IPS DF 19.7 (cell line): ENCODE results near the gene LRRC2.
"Not testable (repeated sequence)": the region's sequence is repeated elsewhere in the genome, so short reads cannot be mapped to it uniquely, and the experiment has no call there.

ENCODE experiments used
- DNase-seq: peaks from one replicate; pipeline ENCODE4 v3.0.0-alpha.2; 2013; ENCODE audit warnings: low read depth, low spot score

The LRRC2 gene

DNA sequence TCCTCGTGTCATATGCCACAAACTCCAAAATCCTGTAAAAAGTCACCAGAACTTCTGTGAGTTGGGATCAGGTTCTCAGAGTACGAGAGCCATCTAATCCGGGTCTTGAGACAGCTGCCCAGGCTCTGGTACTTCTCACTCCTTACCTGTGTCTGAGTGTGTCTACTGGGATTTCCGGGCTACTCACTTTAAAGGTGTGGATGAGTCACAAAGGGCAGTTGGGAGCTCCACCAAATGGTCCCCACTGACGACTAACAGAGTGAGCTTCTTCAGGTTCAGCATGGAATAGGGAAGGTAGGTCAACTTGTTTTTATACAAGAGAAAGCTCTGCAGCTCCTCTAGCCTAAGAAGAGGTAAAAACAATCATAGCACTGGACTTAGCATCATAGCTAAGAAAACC lies 38.9 kb downstream of the LRRC2 start:
- DNase-seq: no peak

DNA sequence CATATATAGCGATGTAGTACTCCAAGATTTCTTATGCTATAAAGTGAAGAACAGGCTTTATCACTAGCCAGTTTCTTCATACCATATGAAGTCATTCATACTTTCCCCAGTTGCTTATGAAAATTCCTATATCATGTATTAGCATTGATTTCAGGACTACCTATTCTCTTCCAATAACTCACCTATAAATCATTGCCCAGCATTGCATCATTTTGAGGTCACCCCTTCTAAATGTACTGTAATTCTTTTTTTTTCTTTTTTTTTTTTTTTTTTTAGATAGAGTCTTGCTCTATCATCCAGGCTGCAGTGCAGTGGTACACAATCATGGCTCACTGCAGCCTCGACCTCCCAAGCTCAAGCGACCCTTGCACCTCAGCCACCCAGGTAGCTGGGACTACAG lies 41.3 kb downstream of the LRRC2 start:
- no peak for DNase-seq

DNA sequence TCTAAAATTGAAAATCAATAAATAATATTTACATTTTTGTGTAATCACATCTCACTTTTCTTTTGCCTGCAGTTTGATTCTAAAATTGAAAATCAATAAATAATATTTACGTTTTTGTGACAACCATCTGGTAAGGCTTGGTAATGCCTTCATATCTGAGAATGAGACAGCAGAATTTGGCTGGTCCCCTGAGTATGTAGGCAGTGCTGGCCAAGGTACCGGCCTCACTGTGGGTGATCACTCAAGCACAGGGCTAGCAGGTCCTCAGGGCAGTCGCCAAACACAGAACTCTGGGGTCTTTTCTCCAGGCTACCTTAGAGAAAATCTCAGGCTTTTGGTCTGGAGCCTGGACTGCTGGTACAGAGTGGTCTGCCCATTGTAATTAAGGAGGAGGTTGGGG lies 42.1 kb downstream of the LRRC2 start:
- DNase-seq: no peak

DNA sequence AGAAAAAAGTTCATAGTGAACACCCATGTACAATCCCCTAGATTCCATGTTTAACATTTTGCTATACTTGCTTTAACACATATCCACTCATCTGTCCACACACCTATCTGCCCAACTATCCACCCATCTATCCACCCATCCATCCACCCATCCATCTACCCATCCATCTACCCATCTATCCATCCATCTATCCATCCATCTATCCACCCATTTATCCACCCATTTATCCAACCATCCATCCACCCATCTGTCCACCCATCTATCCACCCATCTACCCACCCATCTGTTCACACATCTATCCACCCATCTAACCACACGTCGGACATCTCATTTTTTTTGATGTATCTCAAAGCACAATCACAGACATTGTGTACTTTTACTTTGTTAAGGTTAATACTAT lies 42.5 kb downstream of the LRRC2 start:
- DNase-seq: no peak

DNA sequence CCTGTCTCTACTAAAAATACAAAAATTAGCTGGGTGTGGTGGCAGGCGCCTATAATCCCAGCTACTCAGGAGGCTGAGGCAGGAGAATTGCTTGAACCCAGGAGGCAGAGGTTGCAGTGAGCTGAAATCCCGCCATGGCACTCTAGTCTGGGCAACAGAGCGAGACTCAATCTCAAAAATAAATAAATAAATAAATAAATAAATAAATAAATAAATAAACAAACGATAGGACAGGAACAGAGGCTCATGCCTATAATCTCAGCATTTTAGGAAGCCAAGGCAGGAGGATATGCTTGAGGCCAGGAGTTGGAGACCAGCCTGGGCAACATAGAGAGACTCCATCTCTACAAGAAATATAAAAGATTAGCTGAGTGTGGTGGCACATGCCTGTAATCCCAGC lies 43.9 kb downstream of the LRRC2 start:
- not testable (repeated sequence) for DNase-seq

DNA sequence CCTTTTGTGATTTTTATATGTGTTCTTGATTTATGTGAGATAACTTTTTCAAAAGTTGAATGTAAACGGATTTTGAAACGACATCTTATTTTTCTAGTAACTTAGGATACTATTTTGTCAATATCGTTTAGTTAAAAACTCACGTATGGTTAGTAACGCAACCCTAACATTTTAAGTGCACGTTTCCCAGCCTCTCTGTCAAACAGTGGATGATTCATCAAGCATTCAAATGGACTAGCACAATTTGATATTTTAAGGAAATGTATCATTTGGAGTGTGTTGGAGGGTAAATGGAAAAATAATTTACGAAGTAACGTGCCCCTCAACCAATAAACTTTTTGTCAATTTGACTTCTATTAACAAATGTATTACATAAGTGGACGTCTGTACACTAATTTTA lies 45.0 kb downstream of the LRRC2 start:
- DNase-seq: no peak

DNA sequence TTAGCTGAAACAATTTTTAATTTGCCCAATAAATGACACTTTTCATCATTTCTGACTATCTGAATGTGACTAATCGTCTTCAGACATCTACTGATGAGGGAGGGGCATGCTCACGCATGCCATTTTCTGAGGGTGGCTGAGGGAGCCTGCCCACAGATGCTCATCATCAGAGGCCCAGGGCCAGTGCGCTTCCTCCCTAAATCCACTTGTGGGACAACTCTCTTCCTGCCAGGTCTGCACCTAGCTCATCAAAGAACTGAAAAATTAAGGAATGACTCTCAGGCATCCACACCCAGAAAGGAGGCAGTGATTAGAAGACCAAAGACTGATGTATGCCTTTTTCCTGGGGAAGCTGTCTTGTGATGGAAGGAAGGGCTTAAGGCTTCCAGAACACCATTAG lies 45.6 kb downstream of the LRRC2 start:
- no peak for DNase-seq

DNA sequence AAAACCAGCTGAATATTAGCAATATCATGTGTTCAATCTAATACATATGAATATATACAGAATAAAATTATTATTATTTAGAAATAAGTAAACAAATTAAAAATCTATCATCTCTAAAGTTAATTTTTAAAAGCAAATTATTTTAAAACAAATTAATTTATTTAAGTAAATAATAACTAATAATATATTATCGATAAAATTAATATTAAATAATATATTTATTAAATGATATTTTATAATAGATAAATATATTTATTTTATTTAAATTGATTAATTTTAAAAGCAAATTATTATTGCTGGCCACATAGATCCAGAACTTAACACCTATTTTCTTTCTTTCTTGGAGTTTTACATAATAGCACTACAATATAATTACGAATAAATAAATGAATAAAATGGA lies 46.1 kb downstream of the LRRC2 start:
- DNase-seq: no peak

DNA sequence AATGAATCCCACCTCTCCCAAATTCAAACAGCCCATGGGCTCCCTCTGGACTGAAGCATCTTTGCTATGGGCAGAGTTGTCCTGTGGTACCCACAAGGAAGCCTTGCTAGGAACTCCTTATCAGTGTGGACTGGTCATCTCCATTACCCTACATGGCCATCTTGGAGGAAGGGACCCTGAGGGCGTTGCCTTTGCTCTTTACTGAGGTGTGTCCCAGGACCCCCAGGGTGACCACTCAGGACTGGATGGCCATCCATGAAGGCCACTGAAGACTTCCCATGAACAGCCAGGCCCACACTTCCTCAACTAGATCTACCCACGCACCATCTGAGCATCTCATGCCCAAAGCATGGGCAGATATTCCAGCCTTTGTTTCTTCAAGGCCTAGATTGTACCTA lies 48.3 kb downstream of the LRRC2 start:
- DNase-seq: no peak

DNA sequence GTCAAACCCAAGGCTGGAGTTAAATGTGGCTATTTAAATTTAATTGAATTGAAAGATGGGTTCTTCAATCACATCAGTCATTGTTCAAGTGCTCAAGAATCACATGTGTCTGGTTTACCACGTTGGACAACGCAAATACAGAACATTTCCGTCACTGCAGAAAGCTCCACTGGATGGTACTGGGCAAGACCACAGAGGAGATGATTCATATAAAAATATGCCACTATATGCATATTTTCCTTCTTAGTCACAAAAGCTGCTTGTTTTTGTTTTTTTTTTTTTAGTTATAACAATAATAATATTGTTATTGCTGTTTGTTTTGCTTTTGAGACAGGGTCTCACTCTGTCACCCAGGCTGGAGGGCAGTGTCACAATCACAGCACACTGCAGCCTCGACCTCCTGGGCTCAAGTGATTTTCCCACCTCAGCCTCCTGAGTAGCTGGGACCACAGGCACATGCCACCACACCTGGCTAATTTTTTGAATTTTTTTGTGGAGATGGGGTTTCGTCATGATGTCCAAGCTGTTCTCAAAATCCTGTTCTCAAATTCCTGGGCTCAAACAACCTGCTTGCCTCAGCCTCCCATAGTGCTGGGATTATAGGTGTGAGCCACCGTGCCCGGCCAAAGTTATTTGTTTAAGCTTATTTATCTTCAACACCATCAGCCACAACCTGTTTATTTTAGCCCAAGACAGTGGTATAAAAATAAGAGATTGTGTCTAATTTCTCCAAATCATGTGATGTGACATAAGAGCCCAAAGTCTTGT lies 48.9 kb downstream of the LRRC2 start:
- DNase-seq: no peak

DNA sequence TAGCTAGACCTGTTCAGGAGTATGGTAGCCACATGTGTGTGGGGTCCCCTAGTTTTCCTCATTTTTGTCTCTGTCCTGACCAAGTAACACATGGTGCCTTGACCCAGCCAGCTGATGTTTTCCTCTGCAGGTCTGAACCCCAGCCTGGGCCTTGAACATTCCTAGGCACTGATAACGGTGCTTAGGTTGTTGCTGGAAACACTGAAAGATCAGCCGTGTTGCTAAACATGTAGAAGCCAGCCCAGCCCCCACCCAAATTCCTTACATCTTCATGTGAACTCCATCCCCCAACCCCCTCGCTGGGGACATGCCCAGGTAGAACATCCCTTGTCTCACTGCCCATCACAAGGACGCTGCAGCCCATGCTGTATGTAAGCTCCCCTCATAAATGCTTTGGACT lies 49.6 kb downstream of the LRRC2 start:
- DNase-seq: no peak

DNA sequence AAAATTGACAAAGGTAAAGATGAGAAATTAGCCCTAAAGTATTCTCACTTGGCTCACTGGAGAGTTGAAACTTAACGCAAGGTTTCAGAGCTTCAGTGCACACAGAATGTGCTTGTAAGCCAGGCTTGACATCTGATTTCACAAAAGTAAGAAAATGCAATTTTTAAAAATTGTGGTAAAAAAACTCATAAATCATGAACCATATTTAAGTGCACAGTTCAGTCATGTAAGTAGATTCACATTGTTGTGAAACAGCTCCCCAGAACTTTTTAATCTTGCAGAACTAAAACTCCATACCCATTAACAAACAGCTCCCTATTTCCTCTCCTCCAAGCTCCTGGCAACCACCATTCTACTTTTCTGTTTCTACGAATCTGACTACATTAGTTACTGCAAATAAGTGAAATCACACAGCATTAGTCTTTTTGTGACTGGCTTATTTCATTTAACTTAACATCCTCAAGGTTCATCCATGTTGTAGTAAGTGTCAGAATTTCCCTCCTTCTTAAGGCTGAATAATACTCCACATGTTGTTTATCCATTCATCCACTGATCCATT lies 53.8 kb downstream of the LRRC2 start:
- no peak for DNase-seq

DNA sequence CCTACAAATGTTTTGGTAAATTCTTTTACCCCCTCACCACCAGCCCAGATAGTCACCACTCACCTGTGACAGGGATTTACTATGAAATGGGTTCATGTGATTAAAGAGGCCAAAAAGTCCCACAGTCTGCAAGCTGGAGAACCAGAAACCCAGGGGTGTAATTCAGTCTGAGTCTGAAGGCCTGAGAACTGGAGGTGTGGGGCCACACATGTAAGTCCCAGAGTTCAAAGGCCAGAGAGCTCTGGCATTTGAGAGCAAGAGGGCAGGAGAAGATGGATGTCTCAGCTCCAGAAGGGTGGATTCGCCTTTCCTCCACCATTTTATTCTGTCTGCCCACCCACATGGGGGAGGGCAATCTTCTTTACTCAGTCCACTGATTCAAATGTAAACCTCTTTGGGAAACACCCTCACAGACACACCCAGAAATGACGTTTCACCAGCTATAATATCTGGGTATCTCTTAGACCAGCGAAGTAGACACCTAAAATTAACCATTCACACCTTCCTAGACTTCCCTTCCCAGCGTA lies 56.4 kb downstream of the LRRC2 start:
- DNase-seq: no peak

DNA sequence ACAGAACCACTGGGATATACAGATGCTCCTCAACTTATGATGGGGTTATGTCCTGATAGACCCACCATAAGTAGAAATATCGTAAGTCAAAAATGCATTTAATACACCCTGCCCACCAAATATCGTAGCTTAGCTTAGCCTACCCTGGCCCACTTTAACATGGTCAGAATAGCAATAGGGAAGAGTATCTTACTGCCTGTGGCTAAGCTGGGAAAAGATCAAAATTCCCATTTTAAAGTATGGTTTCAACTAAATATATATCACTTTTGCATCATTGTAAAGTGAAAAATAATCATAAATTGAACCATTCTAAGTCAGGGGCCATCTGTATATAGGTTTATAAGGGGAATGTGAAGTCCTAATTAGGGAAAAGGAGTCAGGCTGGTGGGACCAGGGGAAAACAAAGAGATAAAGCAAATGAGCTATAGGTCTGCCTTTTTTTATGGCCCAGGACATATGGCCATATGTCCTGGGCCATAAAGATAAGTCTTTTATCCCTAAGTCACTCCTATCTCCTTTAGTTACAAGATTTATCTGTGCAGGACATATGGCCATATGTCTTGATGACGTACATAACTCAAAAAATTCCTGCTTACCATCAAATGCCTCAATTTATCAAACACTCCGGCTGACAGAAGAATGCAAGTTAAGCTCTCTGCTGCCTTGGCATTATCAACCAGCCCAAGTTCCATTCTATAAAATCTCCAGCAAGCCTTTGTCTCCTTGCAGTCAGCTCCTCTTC lies 57.1 kb downstream of the LRRC2 start:
- DNase-seq: no peak

DNA sequence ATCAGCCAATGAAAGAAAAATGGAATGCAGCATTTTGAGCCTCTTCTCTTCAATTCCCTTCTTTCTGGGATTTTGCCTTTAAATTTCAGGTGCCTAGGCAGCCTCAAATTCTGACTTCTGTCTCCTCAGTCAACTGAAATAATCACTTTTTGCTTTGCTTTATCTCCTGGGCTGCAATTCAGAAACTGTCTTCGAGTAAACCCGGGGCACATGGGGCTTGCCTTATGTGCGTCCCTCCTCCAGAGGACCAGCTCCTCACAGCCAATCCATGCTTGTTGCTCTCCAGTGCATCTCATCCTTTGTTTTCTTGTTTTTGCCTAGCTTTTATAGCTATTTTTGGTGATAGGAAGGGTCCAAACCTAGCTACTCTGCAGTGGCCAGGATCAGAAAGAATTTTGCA lies 59.6 kb downstream of the LRRC2 start:
- no peak for DNase-seq

DNA sequence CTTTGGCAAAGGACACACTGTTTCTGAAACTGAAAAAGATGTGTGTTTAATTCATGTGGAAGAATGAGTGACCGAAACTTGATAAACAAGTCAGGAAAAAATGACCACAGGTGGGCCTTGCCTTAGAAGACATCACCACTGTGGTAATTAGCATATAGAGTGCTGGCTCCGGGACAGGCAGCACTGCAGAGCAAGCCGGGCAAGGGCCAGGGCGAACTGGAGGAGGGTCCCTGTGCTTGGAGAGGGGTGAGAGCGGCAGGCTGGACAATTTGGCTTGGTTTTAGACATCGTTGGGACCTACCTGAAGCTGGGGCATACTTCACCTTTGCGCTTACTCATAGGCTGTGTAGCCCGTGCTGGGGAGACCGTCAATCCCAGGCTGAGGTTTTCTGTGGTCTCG lies 60.1 kb downstream of the LRRC2 start:
- no peak for DNase-seq

DNA sequence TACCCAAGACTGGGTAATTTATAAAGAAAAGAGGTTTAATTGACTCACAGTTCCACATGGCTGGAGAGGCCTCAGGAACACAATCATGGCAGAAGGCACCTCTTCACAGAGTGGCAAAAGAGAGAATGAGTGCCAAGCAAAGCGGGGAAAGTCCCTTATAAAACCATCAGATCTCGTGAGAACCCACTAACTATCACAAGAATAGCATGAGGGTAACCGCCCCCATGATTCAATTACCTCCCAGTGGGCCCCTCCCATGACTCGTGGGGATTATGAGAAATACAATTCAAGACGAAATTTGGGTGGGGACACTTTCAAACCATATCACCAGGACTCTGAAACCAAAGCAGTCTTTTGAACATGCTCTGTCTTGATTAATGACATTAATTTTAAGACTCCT lies 61.3 kb downstream of the LRRC2 start:
- no peak for DNase-seq

DNA sequence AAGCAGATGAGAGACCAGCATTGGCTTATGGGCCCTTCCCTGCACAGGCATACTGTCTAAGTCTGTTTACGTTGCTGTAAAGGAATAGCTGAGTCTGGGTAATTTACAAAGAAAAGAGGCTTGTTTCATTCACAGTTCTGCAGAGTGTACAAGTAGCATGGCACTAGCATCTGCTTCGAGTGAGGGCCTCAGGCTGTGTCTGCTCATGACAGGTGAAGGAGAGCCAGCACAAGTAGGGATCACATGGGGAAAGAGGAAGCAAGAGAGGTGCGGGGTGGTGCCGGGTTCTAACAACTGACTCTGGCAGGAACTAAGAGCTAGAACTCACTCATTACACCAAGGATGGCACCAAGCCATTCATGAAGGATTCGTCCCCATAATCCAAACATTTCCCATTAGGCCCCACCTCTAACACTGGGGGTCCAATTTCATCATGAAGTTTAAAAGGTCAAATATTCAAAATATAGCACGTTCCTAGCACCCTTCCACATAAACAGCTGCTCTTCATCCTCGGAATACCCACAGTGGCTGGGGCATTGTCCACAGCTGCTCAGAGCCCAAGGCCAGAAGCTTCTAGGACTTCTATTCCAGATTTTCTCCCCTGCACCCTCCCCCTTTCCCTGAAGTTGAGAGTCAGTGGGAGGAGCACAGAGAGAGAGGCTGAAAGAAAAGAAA lies 62.8 kb downstream of the LRRC2 start:
- no peak for DNase-seq

DNA sequence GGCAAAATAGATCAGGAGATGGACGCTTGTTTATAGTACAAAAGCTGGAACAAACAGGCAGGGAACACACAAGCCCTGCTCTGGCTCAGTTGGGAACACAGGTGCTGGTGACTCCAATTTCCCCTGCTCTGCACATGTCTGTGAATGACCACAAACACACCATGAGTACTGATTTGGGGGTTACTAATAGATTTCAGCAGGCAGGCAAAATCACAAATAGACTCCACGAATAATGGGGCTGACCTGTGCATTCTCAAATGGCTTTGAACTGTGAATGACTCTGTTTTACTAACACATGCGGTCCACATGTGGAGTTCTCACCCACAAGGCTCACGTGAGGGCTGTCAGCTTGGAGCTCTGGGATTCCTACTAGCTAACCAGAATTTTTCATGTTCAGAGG lies 64.4 kb downstream of the LRRC2 start:
- no peak for DNase-seq

DNA sequence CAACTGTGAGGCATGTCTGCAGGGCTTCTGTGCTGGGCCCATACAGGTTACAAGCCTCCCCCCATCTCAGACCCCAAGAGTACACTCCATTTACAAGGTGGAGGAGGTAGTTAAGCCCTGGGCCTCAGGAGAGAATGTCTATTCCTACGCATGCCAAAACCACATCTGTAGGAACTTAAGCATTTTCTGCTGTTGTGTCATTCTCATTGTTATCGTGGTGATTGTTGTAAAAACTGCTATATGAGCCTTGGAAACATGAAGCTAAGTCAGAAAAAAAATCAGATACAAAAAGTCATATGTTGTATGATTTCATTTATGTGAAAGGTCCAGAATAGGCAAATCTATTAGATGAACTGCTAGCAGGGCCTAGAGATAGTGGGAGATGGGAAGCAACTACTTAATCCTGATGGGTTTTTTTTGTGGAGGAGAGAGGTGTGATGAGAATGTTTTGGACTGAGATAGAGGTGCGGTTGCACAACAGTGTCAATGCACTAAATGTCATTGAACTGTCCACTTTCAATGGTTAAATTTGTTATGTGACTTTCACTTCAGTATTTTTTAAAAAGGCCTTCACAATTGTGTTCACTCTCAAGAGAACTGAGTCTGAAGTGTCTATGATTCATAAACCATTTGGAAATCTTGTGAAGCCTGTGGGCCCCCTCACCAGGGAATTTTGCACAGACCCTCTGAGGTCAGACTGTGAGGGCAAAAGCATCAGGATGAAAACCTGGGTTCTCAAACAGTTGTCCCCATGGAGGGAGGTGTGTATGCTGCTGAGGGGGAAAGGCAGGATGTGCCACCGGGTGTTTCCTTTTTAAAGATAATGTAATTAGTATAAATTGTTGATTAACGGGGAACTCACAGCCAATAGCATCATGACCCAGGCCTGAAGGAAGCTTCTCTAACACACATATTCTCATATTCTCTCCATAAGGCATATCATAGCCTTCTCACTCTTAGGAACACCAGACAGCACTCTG lies 65.2 kb downstream of the LRRC2 start:
- DNase-seq: no peak

DNA sequence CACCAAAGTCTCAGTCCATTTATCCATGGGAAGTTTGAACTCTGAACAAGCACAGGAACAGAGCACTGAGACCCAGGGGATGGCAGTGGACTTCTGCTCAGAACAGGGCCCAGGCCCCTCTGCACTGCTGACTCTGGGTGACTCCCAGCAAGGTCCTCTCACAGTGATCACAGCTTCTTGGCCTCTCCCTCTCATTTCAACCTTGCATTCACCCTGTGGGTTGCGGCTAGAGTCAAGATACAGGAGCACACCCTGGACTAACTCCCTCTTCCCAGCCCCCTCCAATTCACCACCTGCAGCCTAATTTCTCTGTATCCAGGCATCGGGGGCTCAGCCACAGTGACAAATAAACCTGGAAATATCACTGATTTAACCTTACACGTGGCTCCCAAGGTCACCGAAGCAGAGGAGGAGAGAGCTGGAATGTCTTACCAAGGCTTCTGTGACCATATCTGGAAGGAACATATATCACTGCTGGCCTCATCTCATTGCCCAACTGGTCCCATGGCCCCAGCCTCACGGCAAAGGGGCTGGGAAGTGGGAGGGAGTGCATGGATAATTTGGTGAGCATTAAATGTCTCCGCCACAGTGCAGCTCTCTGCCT lies 67.1 kb downstream of the LRRC2 start:
- DNase-seq: no peak
